ENCODE measurements around the gene CCDC179.

DNA sequence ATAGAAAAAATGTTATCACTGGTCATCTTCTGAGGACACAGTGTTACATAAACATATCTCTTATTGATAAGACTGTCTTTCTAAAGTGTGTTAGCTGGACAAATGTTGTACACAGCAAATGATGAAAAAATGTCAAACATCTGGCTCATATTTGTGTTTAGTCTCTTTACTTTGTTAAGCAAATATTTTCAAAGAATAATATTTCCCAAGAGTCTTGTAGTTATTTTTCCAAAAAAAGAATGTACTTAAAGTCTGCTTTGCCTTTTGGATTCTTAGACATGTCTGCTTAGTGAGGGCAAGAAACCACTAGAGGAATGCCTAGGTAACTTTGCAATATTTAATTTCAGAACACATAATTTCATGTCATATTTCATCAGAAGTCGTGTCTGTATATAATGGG is 23.9 kb upstream of the CCDC179 start:
- no peak for TF ChIP-seq WIZ (CRISPR knock-in tag; IDR thresholded peaks at IDR 0.05)
- no peak for TF ChIP-seq FOXJ3 (CRISPR knock-in tag; IDR thresholded peaks at IDR 0.05; ENCODE audit: borderline replicate concordance)
- no peak for TF ChIP-seq ZNF256 (CRISPR knock-in tag; conservative IDR thresholded peaks at IDR 0.05)
- TF ChIP-seq CCAR2 (optimal IDR thresholded peaks at IDR 0.05; ENCODE audit: low read depth, low read length) = no peak
- TF ChIP-seq, protein P1, sequence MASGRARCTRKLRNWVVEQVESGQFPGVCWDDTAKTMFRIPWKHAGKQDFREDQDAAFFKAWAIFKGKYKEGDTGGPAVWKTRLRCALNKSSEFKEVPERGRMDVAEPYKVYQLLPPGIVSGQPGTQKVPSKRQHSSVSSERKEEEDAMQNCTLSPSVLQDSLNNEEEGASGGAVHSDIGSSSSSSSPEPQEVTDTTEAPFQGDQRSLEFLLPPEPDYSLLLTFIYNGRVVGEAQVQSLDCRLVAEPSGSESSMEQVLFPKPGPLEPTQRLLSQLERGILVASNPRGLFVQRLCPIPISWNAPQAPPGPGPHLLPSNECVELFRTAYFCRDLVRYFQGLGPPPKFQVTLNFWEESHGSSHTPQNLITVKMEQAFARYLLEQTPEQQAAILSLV (CRISPR knock-in tag; IDR thresholded peaks at IDR 0.05; ENCODE audit: borderline replicate concordance) = no peak
- no peak for TF ChIP-seq SRY (CRISPR knock-in tag; IDR thresholded peaks at IDR 0.05)
